CD14-positive monocyte (primary cell): ENCODE data around the gene C16orf92. TPM values are rescaled to one million over a fixed set of nuclear protein-coding genes. Genes with fewer than 3 reads are reported as not detected.

Source experiments
- DNase-seq, 3 donors: peaks; one replicate each; pipeline ENCODE4 v3.0.0-alpha.2; 2011 to 2022
- H2AFZ ChIP-seq: 2 replicates; pipeline ENCODE4 v1.6.0; 2012; ENCODE audit warnings: mild to moderate bottlenecking, low read depth, low read length, inconsistent platforms; ENCODE audit not compliant: insufficient read depth, poor library complexity, severe bottlenecking
- H3K27ac ChIP-seq, 2 donors: 1 replicate in 1 of 2; 2 replicates in 1 of 2; pipeline ENCODE4 v1.5.1; 2012 to 2013; ENCODE audit warnings: low read length in 2 of 2, control low read depth in 1 of 2, inconsistent platforms in 1 of 2, low read depth in 1 of 2, mild to moderate bottlenecking in 1 of 2
- H3K27me3 ChIP-seq, 2 donors: one replicate each; pipeline versions ENCODE4 v1.6.0 to v1.6.1; 2011 to 2013; ENCODE audit warnings: low read length in 2 of 2; ENCODE audit not compliant: control insufficient read depth in 2 of 2, insufficient read depth in 2 of 2
- H3K36me3 ChIP-seq, 2 donors: replicated peaks in 1 of 2; 1 replicate in 1 of 2; 2 replicates in 1 of 2; pipeline versions ENCODE4 v1.5.1 to v1.6.1; 2012 to 2013; ENCODE audit warnings: low read length in 2 of 2, control low read depth in 1 of 2, inconsistent platforms in 1 of 2, mild to moderate bottlenecking in 1 of 2; ENCODE audit not compliant: insufficient read depth in 2 of 2, control insufficient read depth in 1 of 2
- H3K4me1 ChIP-seq, 2 donors: 1 replicate in 1 of 2; 2 replicates in 1 of 2; pipeline versions ENCODE4 v1.5.1 to v1.6.1; 2012 to 2013; ENCODE audit warnings: low read length in 2 of 2, control low read depth in 1 of 2, inconsistent platforms in 1 of 2, mild to moderate bottlenecking in 1 of 2, moderate library complexity in 1 of 2; ENCODE audit not compliant: insufficient read depth in 2 of 2, control insufficient read depth in 1 of 2
- H3K4me2 ChIP-seq: replicated peaks from 2 replicates; pipeline ENCODE3; 2012; ENCODE audit warnings: low read length, moderate library complexity, mild to moderate bottlenecking; ENCODE audit not compliant: poor library complexity, severe bottlenecking; ENCODE audit errors: extremely low read depth
- H3K4me3 ChIP-seq, 3 experiments: fragments of 200-600 bp in 1 of 3; sonication (generic) in 1 of 3; replicated peaks in 1 of 3; 1 replicate in 2 of 3; 2 replicates in 1 of 3; pipeline ENCODE4 v1.5.1; 2011 to 2013; ENCODE audit warnings: low read length in 3 of 3, mild to moderate bottlenecking in 3 of 3, control low read depth in 2 of 3, low read depth in 2 of 3, inconsistent platforms in 1 of 3, moderate library complexity in 1 of 3
- H3K79me2 ChIP-seq: 2 replicates; pipeline ENCODE4 v1.6.0; 2012; ENCODE audit warnings: mild to moderate bottlenecking, control low read depth, inconsistent platforms, low read length, moderate library complexity; ENCODE audit not compliant: insufficient read depth
- H3K9ac ChIP-seq: 2 replicates; pipeline ENCODE4 v1.6.0; 2017; ENCODE audit warnings: low read length, mild to moderate bottlenecking; ENCODE audit not compliant: insufficient read depth, poor library complexity, severe bottlenecking
- H3K9me3 ChIP-seq, 2 donors: replicated peaks in 1 of 2; 1 replicate in 1 of 2; 2 replicates in 1 of 2; pipeline versions ENCODE4 v1.5.1 to v1.6.1; 2012 to 2013; ENCODE audit warnings: low read length in 2 of 2, control low read depth in 1 of 2; ENCODE audit not compliant: control insufficient read depth in 1 of 2, insufficient read depth in 1 of 2
- H4K20me1 ChIP-seq: 2 replicates; pipeline ENCODE4 v1.6.0; 2012; ENCODE audit warnings: mild to moderate bottlenecking, low read length, control low read depth, moderate library complexity; ENCODE audit not compliant: insufficient read depth
- H3K27ac Mint-ChIP-seq, 7 donors: one replicate each; pipeline ENCODE4 v1.8.0; 2020; ENCODE audit warnings: mild to moderate bottlenecking in 7 of 7, mixed read lengths in 7 of 7, moderate library complexity in 6 of 7, inconsistent platforms in 2 of 7
- H3K27me3 Mint-ChIP-seq, 3 donors: one replicate each; pipeline ENCODE4 v1.8.0; 2021 to 2022; ENCODE audit warnings: low read depth in 3 of 3, mild to moderate bottlenecking in 3 of 3, mixed read lengths in 3 of 3, moderate library complexity in 3 of 3, inconsistent platforms in 1 of 3
- H3K36me3 Mint-ChIP-seq, 2 donors: one replicate each; pipeline ENCODE4 v1.8.0; 2020; ENCODE audit warnings: mixed read lengths in 2 of 2, inconsistent platforms in 1 of 2, mild to moderate bottlenecking in 1 of 2
- H3K4me1 Mint-ChIP-seq: one replicate; pipeline ENCODE4 v1.8.0; 2020; ENCODE audit warnings: mild to moderate bottlenecking, mixed read lengths
- H3K4me3 Mint-ChIP-seq, 2 donors: one replicate each; pipeline ENCODE4 v1.8.0; 2020; ENCODE audit warnings: mild to moderate bottlenecking in 2 of 2, mixed read lengths in 2 of 2, moderate library complexity in 1 of 2
- H3K9me3 Mint-ChIP-seq, 7 donors: one replicate each; pipeline ENCODE4 v1.8.0; 2020 to 2022; ENCODE audit warnings: mixed read lengths in 7 of 7, mild to moderate bottlenecking in 6 of 7, moderate library complexity in 6 of 7, inconsistent platforms in 2 of 7
- WGBS: methylation state at CpG from one replicate; pipeline ENCODE4 v1.1.5; 2013; ENCODE audit warnings: missing lambda C conversion rate; ENCODE audit not compliant: insufficient coverage; 5-methylcytosine and 5-hydroxymethylcytosine counted together
- intact Hi-C, 2 donors: fragments of 100-400 bp; cut with micrococcal nuclease; formaldehyde crosslinking; loops; one replicate each; pipeline versions ENCODE4 v1.15.0 to v1.15.1; 2023
- polyA plus RNA-seq, 3 donors: library from polyadenylated mRNA; depleted of rRNA in 1 of 3; unstranded in 2 of 3; stranded (reverse) in 1 of 3; fragments of 300-500 nt in 2 of 3; fragments of >200 nt in 1 of 3; fragmentation: Illumina TruSeq in 2 of 3; gene quantifications; 1 replicate in 2 of 3; 2 replicates in 1 of 3; pipeline ENCODE4 v1.2.3, GENCODE V29; 2012 to 2021
- TF ChIP-seq, protein P1 (sequence below): fragments of 200-600 bp; IDR thresholded peaks from one replicate; pipeline ENCODE4 v1.8.0; 2022; ENCODE audit warnings: antibody characterized with exemption, mild to moderate bottlenecking

C16orf92 gene
- polyA plus RNA-seq, 3 donors: not detected

DNA sequence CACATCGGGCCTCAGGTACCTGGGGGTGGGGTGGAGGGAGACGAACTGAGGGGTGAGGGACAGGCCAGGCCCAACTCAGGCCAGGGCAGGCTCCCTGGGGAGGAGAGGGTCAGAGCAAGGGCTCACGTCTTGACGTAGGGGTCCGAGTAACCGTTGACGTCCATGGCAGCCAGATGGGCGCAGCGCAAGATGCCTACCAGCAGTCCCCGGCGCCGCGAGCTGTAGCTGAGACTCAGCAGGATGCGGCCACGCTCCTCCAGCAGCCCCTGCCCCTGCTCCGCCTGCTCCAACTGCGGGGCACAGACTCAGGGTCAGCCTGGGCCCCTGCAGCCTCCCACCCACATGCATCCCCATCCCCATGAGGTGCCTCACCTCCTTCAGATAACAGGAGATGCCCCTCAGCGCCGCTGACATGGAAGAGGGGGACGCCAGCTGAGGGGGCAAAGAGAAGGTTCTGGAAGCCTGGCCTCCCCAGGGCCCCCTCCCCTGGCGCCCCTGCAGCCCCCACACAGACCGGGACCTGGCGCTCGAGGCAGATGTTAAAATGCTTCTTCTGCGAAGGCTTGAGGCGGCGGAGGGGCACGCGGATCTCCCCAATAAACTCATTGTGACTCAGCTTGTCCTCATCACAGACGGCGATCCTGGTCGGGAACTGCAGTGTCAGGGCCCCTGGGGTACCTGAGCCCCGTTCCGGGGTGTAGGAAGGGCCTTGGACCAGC lies 16.2 kb upstream of the C16orf92 start:
- WGBS: 96% methylated on average over 29 of the region's 34 CpGs
- peaks cover 12 to 25% of the 10 kb centered on the region in 2 donors for H3K27me3 ChIP-seq
- no peak overlapping the region for H3K4me3 Mint-ChIP-seq
- H3K4me3 ChIP-seq: no peak overlapping the region
- peaks cover 5% of the 10 kb centered on the region for H4K20me1 ChIP-seq
- H3K79me2 ChIP-seq: no peaks in the 10 kb centered on the region
- no peak overlapping the region for H2AFZ ChIP-seq
- H3K4me1 ChIP-seq: peaks cover 10 to 17% of the 10 kb centered on the region in 2 donors
- DNase-seq: no peak
- intact Hi-C loops: loop anchor here in 1 of 2 donors (5.0 kb wide), 2 partner anchors 60 to 310 kb away; no protein-coding TSS in a partner anchor
- peaks cover 4% of the 10 kb centered on the region for H3K4me1 Mint-ChIP-seq
- peaks cover 0 to 8% of the 10 kb centered on the region in 2 donors for H3K9me3 ChIP-seq
- H3K4me2 ChIP-seq: no peak overlapping the region
- peaks cover 19 to 38% (median 29%) of the 10 kb centered on the region in 3 donors for H3K27me3 Mint-ChIP-seq
- H3K36me3 Mint-ChIP-seq: peaks cover 18 to 27% of the 10 kb centered on the region in 2 donors
- H3K27ac Mint-ChIP-seq: no peak overlapping the region
- peaks cover 0 to 11% (median 3%) of the 10 kb centered on the region in 7 donors for H3K9me3 Mint-ChIP-seq
- H3K27ac ChIP-seq: no peak overlapping the region
- no peak overlapping the region for H3K9ac ChIP-seq
- TF ChIP-seq, protein P1, sequence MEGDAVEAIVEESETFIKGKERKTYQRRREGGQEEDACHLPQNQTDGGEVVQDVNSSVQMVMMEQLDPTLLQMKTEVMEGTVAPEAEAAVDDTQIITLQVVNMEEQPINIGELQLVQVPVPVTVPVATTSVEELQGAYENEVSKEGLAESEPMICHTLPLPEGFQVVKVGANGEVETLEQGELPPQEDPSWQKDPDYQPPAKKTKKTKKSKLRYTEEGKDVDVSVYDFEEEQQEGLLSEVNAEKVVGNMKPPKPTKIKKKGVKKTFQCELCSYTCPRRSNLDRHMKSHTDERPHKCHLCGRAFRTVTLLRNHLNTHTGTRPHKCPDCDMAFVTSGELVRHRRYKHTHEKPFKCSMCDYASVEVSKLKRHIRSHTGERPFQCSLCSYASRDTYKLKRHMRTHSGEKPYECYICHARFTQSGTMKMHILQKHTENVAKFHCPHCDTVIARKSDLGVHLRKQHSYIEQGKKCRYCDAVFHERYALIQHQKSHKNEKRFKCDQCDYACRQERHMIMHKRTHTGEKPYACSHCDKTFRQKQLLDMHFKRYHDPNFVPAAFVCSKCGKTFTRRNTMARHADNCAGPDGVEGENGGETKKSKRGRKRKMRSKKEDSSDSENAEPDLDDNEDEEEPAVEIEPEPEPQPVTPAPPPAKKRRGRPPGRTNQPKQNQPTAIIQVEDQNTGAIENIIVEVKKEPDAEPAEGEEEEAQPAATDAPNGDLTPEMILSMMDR: no peak
- H3K36me3 ChIP-seq: peaks cover 7 to 20% of the 10 kb centered on the region in 2 donors

DNA sequence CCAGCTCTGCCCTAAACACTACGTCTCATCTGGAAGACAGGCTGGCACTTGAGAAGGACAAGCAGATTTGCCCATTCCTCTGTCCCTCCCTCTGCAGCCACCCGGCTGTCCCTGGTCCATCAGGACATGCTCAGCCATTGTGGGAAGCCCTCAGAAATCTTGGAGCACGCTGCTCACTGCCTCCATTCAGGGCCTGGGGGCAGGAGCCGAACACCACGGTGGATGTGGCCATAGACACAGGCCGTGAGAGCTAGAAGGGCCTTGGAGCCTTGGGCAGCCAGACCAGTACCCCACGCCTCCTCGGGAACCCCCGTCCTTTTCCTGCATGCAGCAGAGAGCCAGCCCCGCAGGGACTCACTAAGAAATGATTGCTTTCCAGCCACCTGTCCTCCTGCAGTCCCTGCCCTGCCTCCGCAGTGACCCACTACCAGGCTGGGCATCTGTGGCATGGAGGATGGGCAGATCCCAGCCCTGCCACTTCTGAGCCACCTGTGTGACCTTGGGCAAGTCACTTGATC lies 15.6 kb upstream of the C16orf92 start:
- intact Hi-C loops: loop anchor here in 1 of 2 donors (5.0 kb wide), 2 partner anchors 60 to 310 kb away; no protein-coding TSS in a partner anchor
- Histone ChIP-seq H3K36me3 (peaks cover 2 to 14% of the 10 kb centered on the region in 2 donors), H4K20me1 (peaks cover 5% of the 10 kb centered on the region), H3K4me3 (no peak overlapping the region), H3K27ac (no peak overlapping the region), H3K79me2 (no peaks in the 10 kb centered on the region), H3K4me2 (no peak overlapping the region), H3K9me3 (peaks cover 0 to 12% of the 10 kb centered on the region in 2 donors), H3K9ac (no peak overlapping the region), H3K27me3 (peaks cover 18 to 31% of the 10 kb centered on the region in 2 donors), H3K4me1 (peaks cover 10 to 17% of the 10 kb centered on the region in 2 donors), H2AFZ (no peak overlapping the region)
- Mint-ChIP-seq H3K27me3 (peaks cover 25 to 44% (median 35%) of the 10 kb centered on the region in 3 donors), H3K27ac (no peak overlapping the region), H3K36me3 (peaks cover 14 to 20% of the 10 kb centered on the region in 2 donors), H3K4me1 (peaks cover 7% of the 10 kb centered on the region), H3K4me3 (no peak overlapping the region), H3K9me3 (peaks cover 0 to 14% (median 3%) of the 10 kb centered on the region in 7 donors)
- no peak for DNase-seq
- WGBS: 82% methylated on average over 11 of the region's 11 CpGs
- TF ChIP-seq, protein P1: no peak
